CD4-positive, alpha-beta T cell treated with Interferon gamma for 1 hour (primary cell): ENCODE data around the gene PCP4.
"Not testable (repeated sequence)": the region's sequence is repeated elsewhere in the genome, so short reads cannot be mapped to it uniquely, and the experiment has no call there.

Source experiments
- DNase-seq: peaks from one replicate; pipeline ENCODE4 v3.0.0-alpha.2; 2020

PCP4 gene

GRCh38 chr21:39869141-39869818 is 2.0 kb downstream of the PCP4 start:
- no peak for DNase-seq

- DNase-seq = no peak
Measured at GRCh38 chr21:39873687-39874086, 6.4 kb downstream of the PCP4 start.

GRCh38 chr21:39874206-39874605 is 7.0 kb downstream of the PCP4 start:
- DNase-seq = no peak

GRCh38 chr21:39874759-39875158 is 7.5 kb downstream of the PCP4 start:
- no peak for DNase-seq

GRCh38 chr21:39881661-39882060 is 14.4 kb downstream of the PCP4 start:
- no peak for DNase-seq

GRCh38 chr21:39882151-39882838 is 15.1 kb downstream of the PCP4 start:
- DNase-seq = no peak

- DNase-seq = no peak
Measured at GRCh38 chr21:39882839-39883195, 15.6 kb downstream of the PCP4 start.

GRCh38 chr21:39885119-39885848 is 18.0 kb downstream of the PCP4 start:
- no peak for DNase-seq

- no peak for DNase-seq
Measured at GRCh38 chr21:39888848-39889247, 21.6 kb downstream of the PCP4 start.

GRCh38 chr21:39891111-39891510 is 23.9 kb downstream of the PCP4 start:
- DNase-seq = no peak

GRCh38 chr21:39891863-39892262 is 24.6 kb downstream of the PCP4 start:
- DNase-seq = not testable (repeated sequence)

- DNase-seq = no peak
Measured at GRCh38 chr21:39900491-39900890, 33.3 kb downstream of the PCP4 start.

GRCh38 chr21:39900911-39901310 is 33.7 kb downstream of the PCP4 start:
- no peak for DNase-seq

GRCh38 chr21:39902986-39903385 is 35.7 kb downstream of the PCP4 start:
- no peak for DNase-seq

GRCh38 chr21:39904457-39904856 is 37.2 kb downstream of the PCP4 start:
- DNase-seq = no peak

GRCh38 chr21:39908265-39908923 is 41.2 kb downstream of the PCP4 start:
- no peak for DNase-seq

- no peak for DNase-seq
Measured at GRCh38 chr21:39911286-39912199, 44.3 kb downstream of the PCP4 start.

GRCh38 chr21:39913706-39914305 is 46.6 kb downstream of the PCP4 start:
- DNase-seq = no peak

- DNase-seq = no peak
Measured at GRCh38 chr21:39915881-39916280, 48.6 kb downstream of the PCP4 start.

GRCh38 chr21:39918558-39918957 is 51.3 kb downstream of the PCP4 start:
- DNase-seq = no peak

GRCh38 chr21:39923476-39923875 is 56.2 kb downstream of the PCP4 start:
- no peak for DNase-seq
